Measurements from ENCODE around the gene PAN3.

PAN3 gene

GRCh38 chr13:28251466-28251865 is 113.1 kb downstream of the PAN3 start:
- in situ Hi-C loops (cut with HindIII; ENCODE audit: low sequenced_read_pairs), result no loop called here
- no peak for DNase-seq (ENCODE audit: low read depth, low spot score)
- no peak for TF ChIP-seq CTCF (IDR thresholded peaks at IDR 0.05; ENCODE audit: low read depth, low read length)
- H3K4me3 ChIP-seq (ENCODE audit: low read depth, low read length), result no peak overlapping the region

- in situ Hi-C loops (cut with HindIII; ENCODE audit: low sequenced_read_pairs), result no loop called here
Measured at GRCh38 chr13:28252547-28252946, 114.2 kb downstream of the PAN3 start.

GRCh38 chr13:28257305-28257704 is 119.0 kb downstream of the PAN3 start:
- no peak for DNase-seq (ENCODE audit: low read depth, low spot score)
- in situ Hi-C loops (cut with HindIII; ENCODE audit: low sequenced_read_pairs), result no loop called here
- no peak for TF ChIP-seq CTCF (IDR thresholded peaks at IDR 0.05; ENCODE audit: low read depth, low read length)
- no peak overlapping the region for H3K4me3 ChIP-seq (ENCODE audit: low read depth, low read length)

More at GRCh38 chr13:28252547-28252946, 114.2 kb downstream of the PAN3 start:
- no peak overlapping the region for H3K4me3 ChIP-seq (ENCODE audit: low read depth, low read length)
- DNase-seq (ENCODE audit: low read depth, low spot score), result no peak
- no peak for TF ChIP-seq CTCF (IDR thresholded peaks at IDR 0.05; ENCODE audit: low read depth, low read length)

GRCh38 chr13:28258417-28258816 is 120.1 kb downstream of the PAN3 start:
- in situ Hi-C loops (cut with HindIII; ENCODE audit: low sequenced_read_pairs), result no loop called here
- TF ChIP-seq CTCF (IDR thresholded peaks at IDR 0.05; ENCODE audit: low read depth, low read length), result no peak
- no peak for DNase-seq (ENCODE audit: low read depth, low spot score)
- no peak overlapping the region for H3K4me3 ChIP-seq (ENCODE audit: low read depth, low read length)

GRCh38 chr13:28267497-28267896 is 129.2 kb downstream of the PAN3 start:
- DNase-seq (ENCODE audit: low read depth, low spot score), result no peak
- TF ChIP-seq CTCF (IDR thresholded peaks at IDR 0.05; ENCODE audit: low read depth, low read length), result no peak
- no peak overlapping the region for H3K4me3 ChIP-seq (ENCODE audit: low read depth, low read length)
- in situ Hi-C loops (cut with HindIII; ENCODE audit: low sequenced_read_pairs), result no loop called here

GRCh38 chr13:28268800-28269223 is 130.5 kb downstream of the PAN3 start:
- in situ Hi-C loops (cut with HindIII; ENCODE audit: low sequenced_read_pairs), result no loop called here
- no peak for DNase-seq (ENCODE audit: low read depth, low spot score)
- no peak for TF ChIP-seq CTCF (IDR thresholded peaks at IDR 0.05; ENCODE audit: low read depth, low read length)
- no peak overlapping the region for H3K4me3 ChIP-seq (ENCODE audit: low read depth, low read length)

Data from astrocyte of the spinal cord (primary cell).